ENCODE results near the gene KLHDC7B. TPM values are rescaled to one million over a fixed set of nuclear protein-coding genes. Genes with fewer than 3 reads are reported as not detected.

Gene KLHDC7B
- total RNA-seq, 1 experiment from 2014 or later: not detected

DNA sequence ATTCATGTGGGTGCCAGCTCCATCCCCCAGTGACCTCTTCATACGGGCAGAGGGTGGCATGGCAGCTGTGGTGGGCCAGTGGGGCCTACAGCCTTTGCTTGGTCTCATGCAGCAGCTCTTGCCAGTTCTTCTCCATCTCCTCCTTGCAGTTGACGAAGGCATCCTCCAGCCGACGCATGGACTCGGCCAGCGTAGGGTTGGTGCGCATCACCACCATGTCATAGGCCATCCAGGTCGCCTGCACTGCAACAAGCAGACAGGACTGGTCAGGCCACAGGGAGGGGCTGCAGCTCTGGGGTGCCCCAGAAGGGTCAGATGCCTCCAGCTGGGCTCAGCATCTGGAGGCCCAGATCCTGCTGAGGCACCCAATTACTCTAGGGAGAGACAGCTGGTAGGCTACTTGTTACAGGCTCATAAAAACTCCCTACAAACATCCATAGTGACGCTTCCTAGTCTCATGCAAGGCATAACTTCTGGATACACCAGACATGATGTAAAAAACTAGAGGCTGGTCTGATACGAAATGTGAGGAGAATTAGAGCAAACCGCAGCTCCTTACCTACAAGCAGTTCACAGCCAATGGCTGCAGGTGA is 5.6 kb downstream of the KLHDC7B start:
- H3K36me3 Mint-ChIP-seq: no peaks in the 10 kb centered on the region
- ATAC-seq: no peak
- no peak for DNase-seq (ENCODE audit: low spot score)
- TF ChIP-seq, protein P1, sequence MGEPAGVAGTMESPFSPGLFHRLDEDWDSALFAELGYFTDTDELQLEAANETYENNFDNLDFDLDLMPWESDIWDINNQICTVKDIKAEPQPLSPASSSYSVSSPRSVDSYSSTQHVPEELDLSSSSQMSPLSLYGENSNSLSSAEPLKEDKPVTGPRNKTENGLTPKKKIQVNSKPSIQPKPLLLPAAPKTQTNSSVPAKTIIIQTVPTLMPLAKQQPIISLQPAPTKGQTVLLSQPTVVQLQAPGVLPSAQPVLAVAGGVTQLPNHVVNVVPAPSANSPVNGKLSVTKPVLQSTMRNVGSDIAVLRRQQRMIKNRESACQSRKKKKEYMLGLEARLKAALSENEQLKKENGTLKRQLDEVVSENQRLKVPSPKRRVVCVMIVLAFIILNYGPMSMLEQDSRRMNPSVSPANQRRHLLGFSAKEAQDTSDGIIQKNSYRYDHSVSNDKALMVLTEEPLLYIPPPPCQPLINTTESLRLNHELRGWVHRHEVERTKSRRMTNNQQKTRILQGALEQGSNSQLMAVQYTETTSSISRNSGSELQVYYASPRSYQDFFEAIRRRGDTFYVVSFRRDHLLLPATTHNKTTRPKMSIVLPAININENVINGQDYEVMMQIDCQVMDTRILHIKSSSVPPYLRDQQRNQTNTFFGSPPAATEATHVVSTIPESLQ (CRISPR knock-in tag; IDR thresholded peaks at IDR 0.05): no peak
- no peak for TF ChIP-seq NFE2L1 (CRISPR knock-in tag; IDR thresholded peaks at IDR 0.05)
- TF ChIP-seq, protein P2, sequence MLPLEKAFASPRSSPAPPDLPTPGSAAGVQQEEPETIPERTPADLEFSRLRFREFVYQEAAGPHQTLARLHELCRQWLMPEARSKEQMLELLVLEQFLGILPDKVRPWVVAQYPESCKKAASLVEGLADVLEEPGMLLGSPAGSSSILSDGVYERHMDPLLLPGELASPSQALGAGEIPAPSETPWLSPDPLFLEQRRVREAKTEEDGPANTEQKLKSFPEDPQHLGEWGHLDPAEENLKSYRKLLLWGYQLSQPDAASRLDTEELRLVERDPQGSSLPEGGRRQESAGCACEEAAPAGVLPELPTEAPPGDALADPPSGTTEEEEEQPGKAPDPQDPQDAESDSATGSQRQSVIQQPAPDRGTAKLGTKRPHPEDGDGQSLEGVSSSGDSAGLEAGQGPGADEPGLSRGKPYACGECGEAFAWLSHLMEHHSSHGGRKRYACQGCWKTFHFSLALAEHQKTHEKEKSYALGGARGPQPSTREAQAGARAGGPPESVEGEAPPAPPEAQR (CRISPR knock-in tag; IDR thresholded peaks at IDR 0.05): no peak
- TF ChIP-seq ZNF263 (CRISPR knock-in tag; IDR thresholded peaks at IDR 0.05; ENCODE audit: low read depth): no peak
- no peak for TF ChIP-seq ZNF219 (CRISPR knock-in tag; IDR thresholded peaks at IDR 0.05; ENCODE audit: borderline replicate concordance)
- TF ChIP-seq, protein P3, sequence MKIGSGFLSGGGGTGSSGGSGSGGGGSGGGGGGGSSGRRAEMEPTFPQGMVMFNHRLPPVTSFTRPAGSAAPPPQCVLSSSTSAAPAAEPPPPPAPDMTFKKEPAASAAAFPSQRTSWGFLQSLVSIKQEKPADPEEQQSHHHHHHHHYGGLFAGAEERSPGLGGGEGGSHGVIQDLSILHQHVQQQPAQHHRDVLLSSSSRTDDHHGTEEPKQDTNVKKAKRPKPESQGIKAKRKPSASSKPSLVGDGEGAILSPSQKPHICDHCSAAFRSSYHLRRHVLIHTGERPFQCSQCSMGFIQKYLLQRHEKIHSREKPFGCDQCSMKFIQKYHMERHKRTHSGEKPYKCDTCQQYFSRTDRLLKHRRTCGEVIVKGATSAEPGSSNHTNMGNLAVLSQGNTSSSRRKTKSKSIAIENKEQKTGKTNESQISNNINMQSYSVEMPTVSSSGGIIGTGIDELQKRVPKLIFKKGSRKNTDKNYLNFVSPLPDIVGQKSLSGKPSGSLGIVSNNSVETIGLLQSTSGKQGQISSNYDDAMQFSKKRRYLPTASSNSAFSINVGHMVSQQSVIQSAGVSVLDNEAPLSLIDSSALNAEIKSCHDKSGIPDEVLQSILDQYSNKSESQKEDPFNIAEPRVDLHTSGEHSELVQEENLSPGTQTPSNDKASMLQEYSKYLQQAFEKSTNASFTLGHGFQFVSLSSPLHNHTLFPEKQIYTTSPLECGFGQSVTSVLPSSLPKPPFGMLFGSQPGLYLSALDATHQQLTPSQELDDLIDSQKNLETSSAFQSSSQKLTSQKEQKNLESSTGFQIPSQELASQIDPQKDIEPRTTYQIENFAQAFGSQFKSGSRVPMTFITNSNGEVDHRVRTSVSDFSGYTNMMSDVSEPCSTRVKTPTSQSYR (CRISPR knock-in tag; IDR thresholded peaks at IDR 0.05): no peak
- no peak for TF ChIP-seq ZBTB21 (CRISPR knock-in tag; IDR thresholded peaks at IDR 0.05; ENCODE audit: borderline replicate concordance)
- no peak for TF ChIP-seq CREM (CRISPR knock-in tag; IDR thresholded peaks at IDR 0.05)
- TF ChIP-seq, protein P4, sequence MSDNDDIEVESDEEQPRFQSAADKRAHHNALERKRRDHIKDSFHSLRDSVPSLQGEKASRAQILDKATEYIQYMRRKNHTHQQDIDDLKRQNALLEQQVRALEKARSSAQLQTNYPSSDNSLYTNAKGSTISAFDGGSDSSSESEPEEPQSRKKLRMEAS (CRISPR knock-in tag; IDR thresholded peaks at IDR 0.05): no peak
- ChIA-PET CTCF (interaction anchor here (1.4 to 3.7 kb wide), 3 partner anchors 12 to 53 kb away, joined by 8 to 13 read pairs (median 8); partner anchors contain the start of gene SYCE3), POLR2A (no interaction called here)
- peaks cover 11% of the 10 kb centered on the region for H3K4me1 Mint-ChIP-seq
- H3K27me3 Mint-ChIP-seq (ENCODE audit: low read depth): no peaks in the 10 kb centered on the region; the same call in 1 of the 2 replicates
- no peak overlapping the region for H3K27ac Mint-ChIP-seq
- no peak overlapping the region for H3K4me3 Mint-ChIP-seq
- no peaks in the 10 kb centered on the region for H3K9me3 Mint-ChIP-seq

DNA sequence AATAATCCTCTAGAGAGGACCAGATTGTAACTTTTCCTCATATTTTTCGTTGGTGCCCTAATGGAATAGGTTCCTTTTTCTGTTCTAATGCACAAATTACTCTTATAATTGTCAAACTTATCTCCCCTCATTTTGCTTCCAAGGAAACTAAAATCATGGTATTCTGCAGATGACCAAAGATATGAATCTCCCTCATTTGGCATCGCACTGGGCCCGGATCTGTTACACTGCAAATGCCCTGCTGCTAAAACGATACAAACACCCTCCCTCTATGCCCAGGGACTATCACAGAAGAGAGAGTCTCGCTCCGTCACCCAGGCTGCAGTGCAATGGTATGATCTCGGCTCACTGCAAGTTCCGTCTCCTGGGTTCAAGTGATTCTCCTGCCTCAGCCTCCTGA is 7.6 kb downstream of the KLHDC7B start:
- Mint-ChIP-seq H3K4me1 (peaks cover 11% of the 10 kb centered on the region), H3K4me3 (no peak overlapping the region), H3K36me3 (no peaks in the 10 kb centered on the region), H3K9me3 (no peaks in the 10 kb centered on the region), H3K27me3 (ENCODE audit: low read depth) (peaks cover 3% of the 10 kb centered on the region), H3K27ac (no peak overlapping the region)
- ATAC-seq (no peak), DNase-seq (ENCODE audit: low spot score) (no peak)
- CTCF ChIA-PET: no interaction called here
- POLR2A ChIA-PET: no interaction called here
- TF ChIP-seq ZNF138 (CRISPR knock-in tag; conservative IDR thresholded peaks at IDR 0.05): no peak
- no peak for TF ChIP-seq MYBL2 (CRISPR knock-in tag; IDR thresholded peaks at IDR 0.05)
- TF ChIP-seq, protein P5, sequence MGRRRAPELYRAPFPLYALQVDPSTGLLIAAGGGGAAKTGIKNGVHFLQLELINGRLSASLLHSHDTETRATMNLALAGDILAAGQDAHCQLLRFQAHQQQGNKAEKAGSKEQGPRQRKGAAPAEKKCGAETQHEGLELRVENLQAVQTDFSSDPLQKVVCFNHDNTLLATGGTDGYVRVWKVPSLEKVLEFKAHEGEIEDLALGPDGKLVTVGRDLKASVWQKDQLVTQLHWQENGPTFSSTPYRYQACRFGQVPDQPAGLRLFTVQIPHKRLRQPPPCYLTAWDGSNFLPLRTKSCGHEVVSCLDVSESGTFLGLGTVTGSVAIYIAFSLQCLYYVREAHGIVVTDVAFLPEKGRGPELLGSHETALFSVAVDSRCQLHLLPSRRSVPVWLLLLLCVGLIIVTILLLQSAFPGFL (CRISPR knock-in tag; IDR thresholded peaks at IDR 0.05; ENCODE audit: borderline replicate concordance): no peak
- TF ChIP-seq TEAD1 (CRISPR knock-in tag; IDR thresholded peaks at IDR 0.05): no peak
- TF ChIP-seq, protein P6, sequence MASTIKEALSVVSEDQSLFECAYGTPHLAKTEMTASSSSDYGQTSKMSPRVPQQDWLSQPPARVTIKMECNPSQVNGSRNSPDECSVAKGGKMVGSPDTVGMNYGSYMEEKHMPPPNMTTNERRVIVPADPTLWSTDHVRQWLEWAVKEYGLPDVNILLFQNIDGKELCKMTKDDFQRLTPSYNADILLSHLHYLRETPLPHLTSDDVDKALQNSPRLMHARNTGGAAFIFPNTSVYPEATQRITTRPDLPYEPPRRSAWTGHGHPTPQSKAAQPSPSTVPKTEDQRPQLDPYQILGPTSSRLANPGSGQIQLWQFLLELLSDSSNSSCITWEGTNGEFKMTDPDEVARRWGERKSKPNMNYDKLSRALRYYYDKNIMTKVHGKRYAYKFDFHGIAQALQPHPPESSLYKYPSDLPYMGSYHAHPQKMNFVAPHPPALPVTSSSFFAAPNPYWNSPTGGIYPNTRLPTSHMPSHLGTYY (CRISPR knock-in tag; IDR thresholded peaks at IDR 0.05): no peak
- no peak for TF ChIP-seq SP1 (CRISPR knock-in tag; conservative IDR thresholded peaks at IDR 0.05)
- no peak for TF ChIP-seq ZNF423 (CRISPR knock-in tag; IDR thresholded peaks at IDR 0.05)
- TF ChIP-seq RELA (CRISPR knock-in tag; IDR thresholded peaks at IDR 0.05; ENCODE audit: borderline replicate concordance): no peak
- TF ChIP-seq, protein P1 (CRISPR knock-in tag; IDR thresholded peaks at IDR 0.05): no peak
- TF ChIP-seq ATF1 (CRISPR knock-in tag; IDR thresholded peaks at IDR 0.05): no peak
- no peak for TF ChIP-seq SMAD4 (CRISPR knock-in tag; IDR thresholded peaks at IDR 0.05)
- TF ChIP-seq, protein P7, sequence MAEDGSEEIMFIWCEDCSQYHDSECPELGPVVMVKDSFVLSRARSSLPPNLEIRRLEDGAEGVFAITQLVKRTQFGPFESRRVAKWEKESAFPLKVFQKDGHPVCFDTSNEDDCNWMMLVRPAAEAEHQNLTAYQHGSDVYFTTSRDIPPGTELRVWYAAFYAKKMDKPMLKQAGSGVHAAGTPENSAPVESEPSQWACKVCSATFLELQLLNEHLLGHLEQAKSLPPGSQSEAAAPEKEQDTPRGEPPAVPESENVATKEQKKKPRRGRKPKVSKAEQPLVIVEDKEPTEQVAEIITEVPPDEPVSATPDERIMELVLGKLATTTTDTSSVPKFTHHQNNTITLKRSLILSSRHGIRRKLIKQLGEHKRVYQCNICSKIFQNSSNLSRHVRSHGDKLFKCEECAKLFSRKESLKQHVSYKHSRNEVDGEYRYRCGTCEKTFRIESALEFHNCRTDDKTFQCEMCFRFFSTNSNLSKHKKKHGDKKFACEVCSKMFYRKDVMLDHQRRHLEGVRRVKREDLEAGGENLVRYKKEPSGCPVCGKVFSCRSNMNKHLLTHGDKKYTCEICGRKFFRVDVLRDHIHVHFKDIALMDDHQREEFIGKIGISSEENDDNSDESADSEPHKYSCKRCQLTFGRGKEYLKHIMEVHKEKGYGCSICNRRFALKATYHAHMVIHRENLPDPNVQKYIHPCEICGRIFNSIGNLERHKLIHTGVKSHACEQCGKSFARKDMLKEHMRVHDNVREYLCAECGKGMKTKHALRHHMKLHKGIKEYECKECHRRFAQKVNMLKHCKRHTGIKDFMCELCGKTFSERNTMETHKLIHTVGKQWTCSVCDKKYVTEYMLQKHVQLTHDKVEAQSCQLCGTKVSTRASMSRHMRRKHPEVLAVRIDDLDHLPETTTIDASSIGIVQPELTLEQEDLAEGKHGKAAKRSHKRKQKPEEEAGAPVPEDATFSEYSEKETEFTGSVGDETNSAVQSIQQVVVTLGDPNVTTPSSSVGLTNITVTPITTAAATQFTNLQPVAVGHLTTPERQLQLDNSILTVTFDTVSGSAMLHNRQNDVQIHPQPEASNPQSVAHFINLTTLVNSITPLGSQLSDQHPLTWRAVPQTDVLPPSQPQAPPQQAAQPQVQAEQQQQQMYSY (CRISPR knock-in tag; IDR thresholded peaks at IDR 0.05): no peak
